Left kidney (tissue), 8 donors: ENCODE data around the gene CFAP91. TPM values are rescaled to one million over a fixed set of nuclear protein-coding genes. Genes with fewer than 3 reads are reported as not detected.

Source experiments
- DNase-seq: peaks from one replicate; pipeline ENCODE4 v3.0.0-alpha.2; 2013
- long read RNA-seq, 8 donors: transcript quantifications; one replicate each; lab custom pipeline, GENCODE V29; 2026
- polyA plus RNA-seq: library from polyadenylated mRNA; unstranded; fragments of 120-200 nt; gene quantifications from one replicate; pipeline ENCODE4 v1.2.1, GENCODE V29; 2013; ENCODE audit not compliant: insufficient read length

Gene CFAP91
- polyA plus RNA-seq, result 35.7 TPM
- long read RNA-seq, donor 1, full-length matches to known transcripts, result 6 of 6 reads
- long read RNA-seq, donor 1, partial matches to known transcripts, result 0 of 6 reads
- long read RNA-seq, donor 1, other reads (novel, unspliced or antisense), result 0 of 6 reads
- long read RNA-seq, donor 2, partial matches to known transcripts, result 0 of 3 reads
- long read RNA-seq, donor 2, other reads (novel, unspliced or antisense), result 0 of 3 reads
- long read RNA-seq, donor 3, partial matches to known transcripts, result 0 of 1 reads
- long read RNA-seq, donor 3, other reads (novel, unspliced or antisense), result 0 of 1 reads
- long read RNA-seq, donor 4, partial matches to known transcripts, result 0 of 1 reads
- long read RNA-seq, donor 4, other reads (novel, unspliced or antisense), result 0 of 1 reads
- long read RNA-seq, donor 5, result 0 reads
- long read RNA-seq, donor 6, result 0 reads
- long read RNA-seq, donor 7, full-length matches to known transcripts, result 3 of 25 reads
- long read RNA-seq, donor 7, partial matches to known transcripts, result 22 of 25 reads
- long read RNA-seq, donor 7, other reads (novel, unspliced or antisense), result 0 of 25 reads
- long read RNA-seq, donor 8, full-length matches to known transcripts, result 1 of 1 reads
- long read RNA-seq, donor 8, partial matches to known transcripts, result 0 of 1 reads
- long read RNA-seq, donor 8, other reads (novel, unspliced or antisense), result 0 of 1 reads

- peak; percentile 94 for DNase-seq
Measured at GRCh38 chr3:119702530-119703527, at the start of gene CFAP91. TSS of gene CFAP91 (plus strand) at chr3:119703022. CDS start at chr3:119703099, 77 bp downstream.

- DNase-seq, result no peak
Measured at GRCh38 chr3:119653876-119654275, 48.9 kb upstream of the CFAP91 start.

GRCh38 chr3:119657887-119658702 lies 44.7 kb upstream of the CFAP91 start:
- DNase-seq, result no peak

GRCh38 chr3:119658994-119659393 lies 43.8 kb upstream of the CFAP91 start:
- DNase-seq, result no peak

GRCh38 chr3:119659606-119660291 lies 43.1 kb upstream of the CFAP91 start:
- no peak for DNase-seq

- no peak for DNase-seq
Measured at GRCh38 chr3:119660474-119661440, 42.1 kb upstream of the CFAP91 start, which contains the start of gene POPDC2. TSS of gene POPDC2 (minus strand) at chr3:119660589. CDS start at chr3:119660423, 166 bp downstream.

- peak; percentile 22 for DNase-seq
Measured at GRCh38 chr3:119662604-119663373, 40.0 kb upstream of the CFAP91 start.

GRCh38 chr3:119663885-119664284 lies 38.9 kb upstream of the CFAP91 start:
- no peak for DNase-seq

- DNase-seq, result no peak
Measured at GRCh38 chr3:119664370-119664769, 38.5 kb upstream of the CFAP91 start.

- no peak for DNase-seq
Measured at GRCh38 chr3:119664850-119665379, 37.9 kb upstream of the CFAP91 start.

GRCh38 chr3:119665954-119666559 lies 36.8 kb upstream of the CFAP91 start:
- DNase-seq, result no peak

GRCh38 chr3:119669906-119670570 lies 32.8 kb upstream of the CFAP91 start:
- no peak for DNase-seq

GRCh38 chr3:119672776-119673175 lies 30.0 kb upstream of the CFAP91 start:
- no peak for DNase-seq

- no peak for DNase-seq
Measured at GRCh38 chr3:119673875-119674274, 28.9 kb upstream of the CFAP91 start.

- DNase-seq, result no peak
Measured at GRCh38 chr3:119675188-119675874, 27.5 kb upstream of the CFAP91 start.

GRCh38 chr3:119676020-119676419 lies 26.8 kb upstream of the CFAP91 start:
- no peak for DNase-seq
